Inferior parietal cortex (tissue), 1 donor: Measurements from ENCODE around the gene NUP42.
"Not testable (repeated sequence)": the region's sequence is repeated elsewhere in the genome, so short reads cannot be mapped to it uniquely, and the experiment has no call there.

ENCODE experiments used
- DNase-seq: peaks from one replicate; pipeline ENCODE4 v3.0.0-alpha.2; 2016; ENCODE audit errors: extremely low spot score

The NUP42 gene

DNA sequence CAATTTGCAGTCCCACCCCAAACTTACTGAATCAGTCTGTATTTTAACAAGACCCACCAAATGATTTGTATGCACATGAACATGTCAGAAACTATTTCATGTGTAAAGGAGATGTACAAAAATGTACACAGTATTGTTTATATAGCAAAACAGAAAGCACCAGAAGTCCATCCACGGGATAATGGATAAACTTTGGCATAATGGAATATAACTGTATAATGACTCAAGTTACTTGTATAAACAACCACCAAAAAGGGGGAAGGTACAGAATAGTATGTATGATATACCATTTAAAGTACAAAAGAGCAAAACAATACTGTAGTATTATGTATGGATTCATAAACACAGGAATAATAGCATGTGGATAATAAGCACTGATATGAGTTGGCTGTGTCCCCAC lies 22.4 kb downstream of the NUP42 start:
- DNase-seq: no peak

DNA sequence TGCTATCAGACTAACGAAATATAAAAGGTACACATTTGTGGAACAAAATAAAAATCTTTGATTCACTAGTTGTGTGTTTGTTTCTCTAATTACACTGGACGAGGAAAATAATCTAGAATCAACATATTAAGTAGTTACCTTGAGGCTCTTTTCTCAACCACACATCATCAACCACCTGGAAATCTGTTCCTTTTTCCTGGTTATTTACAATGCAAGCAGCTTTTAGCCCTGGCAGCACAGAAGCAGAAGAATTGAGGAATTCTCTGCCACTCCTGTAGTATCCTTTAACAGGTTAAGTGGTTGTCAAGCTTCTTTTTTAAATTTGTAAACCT lies 23.7 kb downstream of the NUP42 start:
- DNase-seq: no peak

DNA sequence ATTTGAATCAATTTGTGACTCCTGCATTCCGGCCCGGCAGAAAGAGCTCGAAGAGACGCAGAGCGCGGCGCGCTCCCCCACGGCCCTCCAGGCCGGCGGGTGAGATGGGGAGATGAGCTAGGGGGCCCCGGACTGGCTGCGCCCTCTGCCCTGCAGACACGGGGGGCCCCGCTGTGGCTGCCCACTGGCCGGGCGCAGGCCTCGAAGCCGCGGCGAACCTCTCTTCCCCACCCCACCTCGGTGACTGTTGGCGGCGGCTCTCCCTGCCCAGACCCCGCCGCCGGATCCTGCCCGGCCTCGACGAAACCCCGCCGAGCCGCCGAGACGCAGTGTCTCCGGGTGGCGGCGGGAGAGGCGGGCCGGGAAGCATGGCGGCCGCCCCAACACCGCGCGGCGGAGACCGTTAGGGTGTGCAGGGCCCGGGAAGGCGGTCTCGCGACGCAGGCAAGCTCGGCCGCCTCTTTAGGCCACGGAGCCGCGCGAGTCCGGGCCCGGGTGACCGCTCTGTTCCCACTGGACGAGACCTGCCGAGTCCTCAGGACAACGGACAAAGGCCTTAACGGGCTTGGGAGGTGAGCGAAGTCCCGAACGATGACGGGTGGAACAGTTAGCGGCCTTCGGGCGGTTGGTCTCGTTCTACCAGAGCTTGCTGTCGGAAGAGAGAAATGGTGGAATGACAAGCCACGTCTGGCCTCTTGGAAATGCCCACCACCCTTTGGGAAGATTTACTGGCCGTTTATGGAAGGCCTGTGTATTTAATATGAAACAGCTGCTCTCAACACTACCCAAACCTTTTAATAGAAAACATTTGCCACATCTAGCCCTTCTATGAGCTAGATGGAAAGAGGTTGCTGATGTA lies 24.3 kb downstream of the NUP42 start:
- no peak for DNase-seq

DNA sequence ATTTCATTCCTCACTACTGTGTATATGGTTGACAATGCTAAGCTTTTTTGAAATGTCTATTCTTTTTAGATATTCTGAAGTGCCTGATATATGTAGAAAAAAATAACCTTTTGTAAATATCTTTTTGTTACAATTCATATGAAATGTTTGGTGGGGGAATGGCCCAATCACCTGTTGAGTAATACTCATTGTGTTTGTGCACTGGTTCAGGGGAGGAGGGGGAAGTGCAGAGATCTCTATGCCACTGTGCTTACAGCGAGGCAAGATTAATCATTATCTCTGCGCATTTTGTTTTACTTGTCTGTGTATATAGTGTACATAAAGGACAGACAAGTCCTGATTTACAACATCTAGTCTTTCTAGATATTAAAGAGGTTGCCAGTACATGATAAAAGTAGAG lies 25.2 kb downstream of the NUP42 start:
- DNase-seq: no peak

DNA sequence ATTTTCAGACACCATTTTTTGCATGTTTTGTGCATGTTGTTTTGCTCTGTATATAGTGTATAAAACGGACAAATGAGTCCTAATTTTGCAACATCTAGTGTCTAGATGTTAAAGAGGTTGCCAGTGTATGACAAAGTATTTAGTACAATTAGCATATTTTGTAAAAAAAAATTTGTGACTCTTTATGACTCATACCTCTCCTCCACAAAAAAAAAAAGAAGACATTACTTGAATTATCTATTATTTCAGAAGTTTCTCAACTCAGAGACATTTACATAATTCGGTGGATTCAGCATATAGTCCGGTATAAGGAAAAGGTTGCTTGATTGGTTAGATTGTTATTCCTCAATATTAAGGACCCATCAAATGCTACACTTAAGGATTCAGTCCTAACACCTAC lies 26.0 kb downstream of the NUP42 start:
- no peak for DNase-seq

DNA sequence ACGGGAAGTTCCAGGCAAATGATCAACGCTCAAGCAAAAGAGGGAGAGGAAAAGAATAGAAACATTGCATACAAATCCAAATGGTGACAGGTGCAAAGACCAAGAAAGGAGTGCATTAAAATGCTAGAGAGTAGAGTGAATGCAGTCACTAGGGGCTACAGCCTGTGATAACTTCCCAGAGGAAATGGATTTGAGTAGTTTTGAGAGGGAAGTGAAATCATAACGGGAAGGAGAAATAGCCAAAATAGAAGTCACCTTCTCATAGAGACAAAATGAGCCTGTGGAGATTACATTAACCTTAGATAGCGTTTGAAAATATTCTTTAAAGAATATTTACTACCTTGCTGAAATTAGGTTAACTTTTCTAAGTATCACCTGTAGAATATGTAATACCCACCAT lies 26.5 kb downstream of the NUP42 start:
- DNase-seq: no peak

DNA sequence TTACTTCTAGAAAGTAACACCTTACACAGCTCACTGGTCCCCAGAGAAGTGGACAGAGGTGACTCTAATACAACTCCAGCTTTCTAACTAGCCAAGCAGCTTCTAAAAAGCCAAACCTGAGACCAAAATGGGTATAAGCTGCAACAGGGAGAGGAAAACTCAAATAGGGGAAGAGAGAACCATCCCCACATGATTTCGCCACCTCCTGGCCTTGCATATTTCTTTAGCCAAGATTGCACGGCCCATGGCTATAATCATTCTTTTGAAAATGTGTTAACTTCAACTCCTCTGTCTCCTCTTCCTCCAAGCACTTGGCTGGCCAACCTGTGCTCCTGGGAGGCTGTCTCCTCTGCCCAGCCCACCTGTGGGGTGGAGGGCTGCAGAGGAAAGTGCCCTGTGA lies 28.7 kb downstream of the NUP42 start:
- no peak for DNase-seq

DNA sequence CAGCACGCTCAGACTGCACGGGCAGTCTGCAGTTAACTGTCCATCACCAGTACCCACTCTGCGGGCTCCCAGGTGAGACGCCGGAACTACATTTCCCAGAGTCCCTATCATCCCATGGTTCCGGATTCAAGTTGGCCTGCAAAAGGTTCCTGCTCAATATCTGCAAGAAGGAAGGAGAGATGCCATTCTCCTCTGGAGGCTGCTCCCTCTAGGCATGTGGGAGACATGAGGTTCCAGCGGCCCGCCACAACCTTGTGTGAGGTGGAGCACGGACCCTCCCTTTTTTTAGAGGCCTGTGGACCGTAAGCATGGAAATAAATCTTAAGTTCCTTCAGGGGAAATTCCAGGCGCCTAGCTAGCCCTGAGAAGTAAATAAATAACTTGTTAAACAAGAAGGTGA lies 29.7 kb downstream of the NUP42 start:
- no peak for DNase-seq

DNA sequence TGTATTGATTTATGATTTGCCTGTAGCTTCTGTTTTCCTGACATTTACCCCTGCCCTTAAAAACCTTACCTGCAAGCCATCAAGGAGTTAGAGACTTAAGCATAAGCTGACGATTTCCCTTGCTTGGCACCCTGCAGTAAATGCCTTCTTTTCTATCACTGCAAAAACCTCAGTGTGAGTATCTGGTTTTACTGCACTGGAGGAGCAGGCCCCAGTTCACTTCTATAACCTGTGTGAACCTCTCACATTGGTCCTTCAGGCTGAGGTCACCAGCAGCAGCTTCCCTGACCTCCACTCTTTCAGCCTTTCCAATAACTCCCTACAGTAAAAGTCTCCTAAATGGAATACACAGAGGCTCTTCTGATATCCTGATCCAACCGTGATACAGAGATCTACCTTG lies 30.5 kb downstream of the NUP42 start:
- DNase-seq: no peak

DNA sequence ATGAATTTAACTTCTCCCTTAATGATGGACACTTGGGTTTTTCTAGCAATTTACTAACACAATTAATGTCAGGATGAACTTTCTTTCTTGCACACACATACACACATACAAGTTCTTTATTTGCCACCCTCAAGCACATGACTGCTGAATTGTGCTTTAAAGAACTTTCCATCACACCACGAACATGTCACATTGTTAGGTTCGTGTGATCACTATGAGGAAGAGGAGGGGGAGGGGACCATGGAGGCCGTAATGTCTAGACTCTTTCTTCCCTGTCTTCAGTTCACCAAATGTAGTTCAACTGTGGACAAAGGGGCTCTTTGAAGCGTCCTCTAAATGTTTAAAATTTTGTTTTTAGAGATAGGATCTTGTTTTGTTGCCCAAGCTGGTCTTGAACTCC lies 31.0 kb downstream of the NUP42 start:
- DNase-seq: no peak

DNA sequence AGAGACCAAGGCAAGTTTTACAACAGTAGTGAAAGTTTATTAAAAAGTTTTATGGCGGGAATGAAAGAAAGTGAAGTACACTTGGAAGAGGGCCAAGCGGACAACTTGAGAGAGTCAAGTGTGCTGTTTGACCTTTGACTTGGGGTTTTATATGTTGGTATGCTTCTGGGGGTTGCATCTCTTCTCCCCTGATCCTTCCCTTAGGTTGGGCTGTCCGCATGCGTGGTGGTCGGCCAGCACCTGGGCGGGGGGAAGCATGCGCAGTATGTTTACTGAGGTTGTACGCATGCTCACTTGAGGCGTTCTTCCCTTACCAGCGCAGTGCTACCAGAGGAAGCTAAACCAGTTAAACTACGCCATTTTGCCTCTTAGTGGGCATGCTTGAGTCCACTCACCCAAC lies 31.9 kb downstream of the NUP42 start:
- DNase-seq: no peak

DNA sequence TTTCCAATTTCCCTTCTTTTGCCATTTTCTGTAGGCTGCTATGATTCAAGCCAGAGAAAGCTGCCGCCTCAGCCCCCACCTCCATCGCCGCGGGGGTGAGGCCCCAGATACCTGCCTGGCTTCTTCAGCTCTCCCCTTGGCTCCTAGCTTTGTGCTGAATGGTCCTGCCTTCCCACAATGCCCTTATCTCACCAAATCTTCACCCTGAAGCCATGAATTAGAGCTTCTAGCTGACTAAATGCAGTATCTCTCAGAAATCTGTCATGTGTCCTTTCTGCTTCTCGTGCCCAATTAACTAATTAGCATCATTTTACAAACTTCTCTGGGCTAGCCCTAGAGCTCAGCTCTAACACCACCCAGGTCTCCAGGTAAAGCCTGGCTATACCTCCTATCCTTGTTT lies 32.6 kb downstream of the NUP42 start:
- no peak for DNase-seq

DNA sequence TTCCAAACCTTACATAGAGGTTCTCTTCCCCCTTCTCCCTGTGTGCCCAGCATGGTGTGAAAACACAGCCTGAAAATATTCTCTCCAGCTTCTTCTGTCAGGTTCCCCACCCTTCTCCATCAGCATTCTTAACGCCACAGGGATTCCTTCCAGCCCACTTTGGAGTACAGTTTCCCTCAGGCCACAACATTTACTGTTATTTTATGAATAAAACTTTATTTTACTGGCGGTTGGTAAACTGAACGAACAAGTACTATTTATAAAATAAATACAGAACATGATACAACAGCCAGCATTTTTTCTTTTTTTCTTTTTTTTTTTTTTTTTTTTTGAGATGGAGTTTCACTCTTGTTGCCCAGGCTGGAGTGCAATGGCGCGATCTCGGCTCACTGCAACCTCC lies 33.1 kb downstream of the NUP42 start:
- no peak for DNase-seq

DNA sequence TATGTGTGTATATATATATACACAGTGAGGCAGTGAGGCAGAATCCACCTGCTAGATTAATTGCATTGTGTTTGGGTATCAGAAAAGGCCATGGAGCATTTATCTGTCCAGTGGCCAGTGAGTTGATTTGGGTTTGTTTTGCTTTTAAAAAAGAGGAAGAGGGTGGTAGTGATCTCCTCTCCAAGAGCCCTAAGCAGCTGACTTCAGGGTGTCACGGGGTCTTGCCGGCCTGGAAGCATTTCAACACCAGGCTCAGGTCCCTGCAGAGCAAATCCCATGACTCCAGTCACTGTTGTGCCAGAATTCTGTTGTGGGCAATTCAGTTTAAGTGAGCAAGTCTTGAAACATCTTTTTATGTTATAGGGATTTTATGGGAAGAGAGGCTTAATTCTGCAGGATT lies 34.2 kb downstream of the NUP42 start:
- peak; percentile 48 for DNase-seq

DNA sequence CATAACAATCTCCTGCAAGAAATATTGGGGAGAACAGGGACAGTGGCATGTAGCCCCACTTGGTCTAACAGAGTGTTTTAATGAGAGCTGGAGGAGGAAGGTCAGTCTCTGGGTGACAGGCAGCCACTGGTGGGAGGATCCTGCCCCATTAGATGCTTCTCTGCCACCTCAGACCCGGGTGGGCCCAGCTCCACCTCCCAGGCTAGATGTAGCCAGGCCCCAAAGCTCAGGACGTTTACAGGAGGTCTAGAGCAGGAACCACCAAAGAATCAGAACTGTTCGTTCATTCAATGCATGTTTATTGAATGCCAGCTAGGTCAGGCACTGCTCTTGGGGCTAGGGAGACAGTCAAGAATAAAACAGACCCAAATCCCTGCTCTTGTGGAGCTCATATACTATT lies 36.3 kb downstream of the NUP42 start:
- no peak for DNase-seq

DNA sequence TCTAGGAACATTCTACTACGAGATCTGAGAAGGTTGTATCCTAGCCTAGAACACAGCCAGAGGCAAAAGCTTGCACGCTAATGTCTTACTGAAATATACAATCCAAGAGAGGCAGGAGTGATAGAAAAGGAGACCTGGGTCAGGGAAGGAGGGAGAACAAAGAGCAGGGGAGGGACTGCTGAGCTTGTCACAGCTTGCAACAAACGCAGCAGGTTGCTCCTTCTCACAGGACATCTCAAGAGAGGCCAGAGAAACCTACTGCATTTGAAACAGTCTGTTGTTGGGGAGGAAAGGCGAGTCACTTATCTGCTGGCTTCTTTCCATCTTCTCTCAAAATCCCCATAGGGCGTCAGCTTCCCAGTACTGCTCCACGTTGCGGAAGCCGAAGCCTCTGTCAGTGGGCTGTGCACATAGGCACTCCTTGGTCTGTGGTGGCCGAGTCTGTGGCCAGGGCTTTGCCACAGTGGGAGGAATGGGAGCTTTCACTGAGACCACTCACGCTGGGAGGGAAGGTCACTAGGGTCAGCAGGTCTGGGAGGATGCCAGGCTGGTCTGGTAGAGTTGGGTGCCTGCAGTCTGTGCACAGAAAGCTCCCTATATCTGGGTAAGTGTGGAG lies 39.0 kb downstream of the NUP42 start:
- DNase-seq: no peak

DNA sequence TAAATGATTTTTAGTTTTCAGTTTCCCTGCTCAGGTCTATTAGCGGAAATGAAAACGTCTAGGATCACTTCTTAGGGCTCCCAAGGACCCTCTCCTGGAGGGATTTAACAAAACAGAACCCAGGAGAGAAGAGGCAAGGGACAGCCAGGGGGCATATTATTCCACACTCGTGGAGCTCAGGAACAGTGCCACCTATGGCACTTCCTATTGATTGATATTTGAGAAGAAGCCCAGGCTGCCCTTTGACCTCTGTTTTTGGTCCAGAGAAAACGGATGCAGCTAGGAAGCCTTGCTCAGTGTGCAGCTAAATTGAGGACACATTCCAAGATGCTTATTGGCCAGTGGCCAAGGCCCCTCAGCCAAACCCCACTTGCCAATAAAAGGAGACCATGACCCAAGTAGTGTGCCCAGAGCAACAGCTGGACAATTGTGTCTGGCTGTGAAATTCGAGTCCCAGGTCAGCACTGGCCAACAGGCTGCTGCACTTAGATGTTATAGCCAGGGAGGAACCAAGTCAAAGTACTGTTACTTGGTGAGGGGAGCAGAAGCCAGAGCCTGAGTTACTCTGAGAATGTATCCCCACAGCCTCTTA lies 40.7 kb downstream of the NUP42 start:
- DNase-seq: no peak

DNA sequence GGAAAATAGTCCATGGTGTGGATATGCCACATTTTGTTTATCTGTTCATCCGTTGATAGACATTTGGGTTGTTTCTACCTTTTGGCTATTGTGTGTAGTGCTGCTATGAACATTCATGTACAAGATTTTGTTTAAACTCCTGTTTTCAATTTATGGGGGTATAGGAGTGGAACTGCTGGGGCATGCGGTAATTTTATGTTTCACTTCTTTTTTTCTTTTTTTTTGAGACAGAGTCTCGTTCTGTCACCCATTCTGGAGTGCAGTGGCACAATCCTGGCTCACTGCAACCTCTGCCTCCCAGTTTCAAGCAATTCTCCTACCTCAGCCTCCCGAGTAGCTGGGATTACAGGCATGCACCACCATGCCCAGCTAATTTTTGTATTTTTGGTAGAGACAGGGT lies 42.5 kb downstream of the NUP42 start:
- not testable (repeated sequence) for DNase-seq

DNA sequence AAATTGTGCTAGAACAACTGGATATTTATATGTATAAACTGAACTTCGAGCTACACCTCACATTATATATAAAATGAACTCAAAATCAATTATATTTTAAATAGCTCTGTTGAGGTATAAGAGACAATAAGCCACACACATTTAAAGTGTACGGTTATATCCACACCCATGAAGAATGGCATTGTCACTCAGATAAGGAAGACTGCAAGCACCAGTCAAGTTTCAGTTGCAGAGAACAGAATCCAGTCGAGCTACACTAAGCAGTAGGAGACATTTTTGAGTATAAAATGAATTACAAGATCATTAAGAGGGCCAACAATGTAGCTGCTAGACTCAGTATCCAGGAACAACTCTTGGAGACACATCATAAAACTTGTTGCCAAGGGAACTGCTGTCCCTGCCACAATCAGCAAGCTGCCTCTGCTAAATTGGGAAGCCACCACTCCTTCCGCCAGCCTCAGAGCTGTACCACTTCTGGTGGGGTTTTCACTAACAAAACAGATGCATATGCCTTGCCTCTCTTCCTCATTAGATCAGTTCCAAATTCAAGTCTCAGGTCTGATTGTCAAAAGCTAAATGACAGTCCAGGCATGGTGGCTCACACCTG lies 45.1 kb downstream of the NUP42 start:
- DNase-seq: peak; percentile 27

DNA sequence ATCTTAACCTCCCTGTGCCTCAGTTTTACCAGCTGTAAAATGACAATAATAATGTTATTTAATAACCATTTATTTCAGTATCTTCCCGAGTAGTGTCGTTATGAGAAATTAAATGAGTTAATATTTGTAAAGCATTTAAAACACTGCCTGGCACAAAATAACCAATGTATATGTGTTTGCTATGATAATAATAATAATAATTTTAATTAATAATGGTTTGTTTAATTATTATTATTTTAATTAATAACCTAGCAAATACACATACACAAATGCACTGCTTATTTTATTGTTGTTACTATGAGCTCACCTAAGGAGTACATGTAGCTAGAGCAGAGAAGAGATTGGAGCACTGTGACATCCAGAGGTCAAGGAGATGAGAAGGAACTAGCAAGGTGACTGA lies 46.6 kb downstream of the NUP42 start:
- no peak for DNase-seq

DNA sequence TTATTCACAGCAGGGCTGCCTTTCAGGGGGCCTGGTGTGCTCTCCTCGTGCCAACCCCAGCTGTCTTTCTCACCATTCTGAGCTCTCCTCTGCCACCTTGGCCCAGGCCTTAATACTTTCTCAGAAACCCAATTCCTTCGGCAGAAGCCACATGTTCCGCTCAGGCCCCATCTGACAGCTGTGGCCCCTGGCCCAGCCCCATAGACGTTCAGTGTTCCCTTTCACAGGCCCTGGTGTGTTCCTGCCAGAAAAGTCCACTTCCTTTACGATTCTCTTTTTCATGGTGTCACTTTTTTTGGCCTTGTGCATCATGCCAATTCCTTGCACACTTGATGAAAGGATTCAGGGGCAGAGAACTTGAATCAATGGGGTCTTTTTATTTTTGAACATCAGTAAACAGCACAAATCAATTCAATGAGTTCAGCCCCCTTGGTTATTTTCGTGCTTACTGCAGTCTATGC lies 48.8 kb downstream of the NUP42 start:
- peak; percentile 57 for DNase-seq

DNA sequence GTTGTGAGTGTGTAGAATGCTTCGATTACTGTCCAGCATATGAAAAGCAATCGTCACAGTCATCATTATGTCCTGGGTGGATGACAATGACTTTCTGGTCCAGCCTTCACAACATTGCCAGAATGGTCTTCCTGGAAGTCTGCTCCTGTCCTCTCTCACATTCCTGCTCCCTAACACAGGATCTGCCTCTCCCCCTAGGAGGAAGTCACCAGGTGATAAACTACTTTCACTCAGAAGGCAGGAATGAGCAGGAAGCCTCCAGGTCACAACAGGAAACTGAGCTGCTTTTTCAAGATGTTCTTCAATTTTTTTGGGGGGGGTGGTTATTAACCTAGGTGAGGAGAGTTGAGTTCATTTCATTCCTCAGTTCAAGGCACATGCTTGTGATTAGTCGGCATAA lies 51.1 kb downstream of the NUP42 start:
- DNase-seq: no peak
